HG03520 (cell line): ENCODE data around the gene CATSPER2.
"Not testable (repeated sequence)": the region's sequence is repeated elsewhere in the genome, so short reads cannot be mapped to it uniquely, and the experiment has no call there.

Experiments
- ATAC-seq: cut with Tn5 transposase; IDR thresholded peaks from one replicate; pipeline ENCODE4 v1.9.1; 2021; ENCODE audit warnings: mild to moderate bottlenecking, moderate library complexity; ENCODE audit not compliant: unreplicated experiment

The CATSPER2 gene

GRCh38 chr15:43648649-43649429, at the start of gene CATSPER2:
TSS of gene CATSPER2 (minus strand) at chr15:43648844. CDS start at chr15:43648061, 783 bp downstream.
- no peak for ATAC-seq

DNA sequence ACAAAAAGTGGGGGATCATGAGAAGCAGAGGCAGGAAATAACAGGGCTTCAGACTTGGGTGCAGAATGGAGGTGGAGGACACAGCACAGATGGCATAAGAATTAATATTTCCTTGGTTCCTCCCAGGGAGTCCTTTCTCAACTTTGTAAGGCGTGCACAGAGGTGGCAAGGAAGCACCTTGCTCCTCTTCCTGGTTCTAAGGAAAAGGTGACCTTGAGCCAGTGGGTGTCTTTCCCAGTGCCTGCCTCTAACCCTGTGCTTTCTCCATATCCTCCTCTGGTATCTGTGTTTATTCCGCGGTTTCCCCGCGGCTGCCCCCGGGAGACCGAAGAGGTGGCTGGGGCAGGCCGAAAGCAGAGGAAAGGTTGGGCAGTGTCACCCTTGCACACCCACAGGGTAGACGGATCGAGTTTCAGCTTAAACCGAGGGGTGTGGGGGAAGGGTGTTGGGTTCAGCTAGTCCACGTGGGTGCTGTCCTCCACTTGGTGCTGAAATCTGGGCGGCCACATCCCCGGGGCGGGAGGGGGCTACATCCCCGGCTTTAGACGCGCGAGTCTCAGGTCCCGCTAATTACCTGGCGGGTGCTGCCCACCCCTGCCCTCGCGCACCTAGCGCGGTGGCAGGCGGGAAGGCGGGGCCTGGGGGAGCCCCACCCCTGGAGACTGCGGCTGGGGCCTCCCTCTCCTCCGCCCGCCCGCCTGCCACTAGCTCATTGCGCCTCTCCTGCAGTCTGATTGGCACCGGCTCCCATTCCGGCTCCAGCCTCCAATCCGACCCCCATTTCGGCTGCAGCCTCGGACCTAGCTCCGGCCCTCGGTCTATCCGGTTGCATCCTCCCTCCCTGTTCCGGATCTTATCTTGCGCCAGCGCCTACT, 44.7 kb upstream of the CATSPER2 start, which contains the start of gene CKMT1A:
Gene CKMT1A (plus strand): TSS at position 712 of the 875 bp plus-strand sequence. CDS start 192 bp downstream, outside the sequence.
- not testable (repeated sequence) for ATAC-seq

GRCh38 chr15:43692679-43693078, 44.0 kb upstream of the CATSPER2 start:
- ATAC-seq: not testable (repeated sequence)

- peak; percentile 86 for ATAC-seq
Observed at GRCh38 chr15:43689604-43690301, 41.1 kb upstream of the CATSPER2 start.

DNA sequence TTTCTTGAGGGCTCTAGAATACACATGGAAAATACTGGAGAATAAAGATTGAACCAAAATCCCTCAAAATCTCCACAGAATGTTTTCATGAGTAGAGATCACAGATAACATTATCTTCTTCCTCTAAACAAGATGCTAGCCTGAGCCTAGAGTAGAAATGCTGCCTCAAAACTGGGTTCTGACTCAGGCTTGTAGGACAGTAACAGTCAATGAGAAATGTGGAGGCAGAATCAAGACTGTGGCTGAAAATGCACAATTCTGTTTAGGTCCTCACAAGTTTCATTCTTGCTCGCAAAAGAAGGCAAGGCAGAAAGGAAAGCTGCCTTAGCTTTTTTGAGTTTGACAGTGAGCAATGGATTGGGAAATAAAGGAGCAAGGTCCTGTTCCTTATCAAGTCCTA, 25.5 kb upstream of the CATSPER2 start:
- ATAC-seq: not testable (repeated sequence)

- ATAC-seq: not testable (repeated sequence)
Observed at GRCh38 chr15:43666177-43666576, 17.5 kb upstream of the CATSPER2 start.

DNA sequence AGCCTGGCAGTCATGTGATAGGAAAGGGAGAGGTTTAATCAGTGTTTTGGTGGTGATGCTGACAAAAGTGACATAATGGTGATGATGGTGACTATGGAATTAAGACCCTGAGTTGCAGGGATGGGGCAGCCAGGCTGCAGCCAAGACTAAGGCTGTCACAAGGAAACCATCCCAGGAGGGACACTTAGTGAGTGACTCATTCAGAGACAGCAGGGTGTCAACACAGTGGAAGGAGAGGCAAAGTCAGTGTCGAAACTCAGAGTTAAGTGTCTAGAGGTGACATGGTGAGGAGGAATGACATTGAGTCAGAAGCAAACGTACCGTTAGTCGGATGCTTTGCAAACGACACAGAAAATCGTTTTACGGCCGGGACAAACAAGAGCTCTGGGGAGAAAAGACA, 14.7 kb upstream of the CATSPER2 start:
- not testable (repeated sequence) for ATAC-seq

GRCh38 chr15:43662293-43662692, 13.6 kb upstream of the CATSPER2 start:
- ATAC-seq: not testable (repeated sequence)

DNA sequence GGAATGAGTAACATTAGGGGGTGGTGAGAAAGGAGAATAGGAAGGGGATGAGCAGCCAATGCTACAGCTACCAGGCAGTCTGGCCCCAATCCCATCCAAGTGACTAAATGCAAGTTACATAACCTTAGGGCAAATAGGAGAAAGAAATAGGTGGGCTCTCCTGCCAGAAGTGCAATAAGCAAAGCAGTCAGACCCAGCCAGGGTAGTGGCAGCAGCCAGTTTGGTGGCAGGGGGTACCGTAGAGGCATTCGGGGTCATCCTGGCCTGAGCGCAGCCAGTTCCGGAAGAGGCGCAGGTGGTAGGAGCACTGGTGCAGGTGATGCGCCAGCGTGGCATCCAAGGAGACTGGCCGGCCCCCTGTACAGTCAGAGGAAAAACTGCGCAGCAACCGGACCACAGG, 11.1 kb upstream of the CATSPER2 start:
- not testable (repeated sequence) for ATAC-seq

- not testable (repeated sequence) for ATAC-seq
Observed at GRCh38 chr15:43649430-43649926, 834 bp upstream of the CATSPER2 start.

DNA sequence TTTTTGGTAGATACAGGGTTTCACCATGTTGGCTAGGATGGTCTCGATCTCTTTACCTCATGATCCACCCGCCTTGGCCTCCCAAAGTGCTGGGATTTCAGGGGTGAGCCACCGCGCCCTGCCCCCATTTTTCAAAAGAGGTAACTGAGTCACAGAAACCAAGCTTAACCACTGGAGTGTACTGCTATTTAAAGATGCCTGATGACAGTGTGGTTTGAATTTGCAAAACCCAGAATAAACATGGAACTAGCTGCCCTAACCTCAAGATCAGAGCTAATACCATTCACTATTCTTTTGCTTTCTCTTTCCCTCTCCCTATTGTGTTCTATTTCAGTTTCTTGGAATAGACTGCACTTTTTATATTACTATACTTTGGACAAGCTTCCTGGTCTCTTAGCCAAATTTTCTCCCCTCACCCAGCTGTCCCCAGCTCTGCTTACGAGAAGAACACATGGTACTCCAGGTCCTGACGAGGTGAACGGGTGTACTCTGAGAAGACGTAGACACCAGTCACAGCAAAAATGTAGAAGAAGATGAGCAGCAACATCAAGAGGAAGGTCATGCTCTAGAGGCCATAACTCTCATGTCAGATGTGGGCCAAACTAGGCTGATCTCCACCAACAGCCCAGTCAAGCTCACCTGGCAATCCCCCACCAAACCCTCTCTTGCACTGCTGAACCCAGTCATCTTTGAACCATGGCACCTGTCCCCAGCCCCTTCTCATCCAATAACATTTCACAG, 10.0 kb downstream of the CATSPER2 start:
- not testable (repeated sequence) for ATAC-seq

DNA sequence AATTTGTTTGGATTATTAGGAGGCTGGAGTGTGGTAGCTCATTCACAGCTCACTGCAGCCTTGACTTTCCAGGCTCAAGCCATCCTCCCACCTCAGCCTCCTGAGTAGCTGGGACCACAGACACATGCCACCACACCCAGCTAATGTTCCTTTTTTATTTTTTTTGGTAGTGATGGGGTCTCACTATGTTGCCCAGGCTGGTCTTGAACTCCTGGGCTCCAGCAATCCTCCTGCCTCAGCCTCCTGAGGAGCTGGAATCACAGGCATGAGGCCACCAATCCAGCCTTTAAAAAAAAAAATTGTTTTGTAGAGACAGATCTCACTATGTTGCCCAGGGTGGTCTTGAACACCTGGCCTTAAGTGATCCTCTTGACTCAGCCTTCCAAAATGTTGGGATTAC, 21.7 kb downstream of the CATSPER2 start:
- ATAC-seq: not testable (repeated sequence)

- ATAC-seq: no peak
Observed at GRCh38 chr15:43625106-43625505, 23.5 kb downstream of the CATSPER2 start.

- not testable (repeated sequence) for ATAC-seq
Observed at GRCh38 chr15:43622068-43622799, 26.4 kb downstream of the CATSPER2 start.

DNA sequence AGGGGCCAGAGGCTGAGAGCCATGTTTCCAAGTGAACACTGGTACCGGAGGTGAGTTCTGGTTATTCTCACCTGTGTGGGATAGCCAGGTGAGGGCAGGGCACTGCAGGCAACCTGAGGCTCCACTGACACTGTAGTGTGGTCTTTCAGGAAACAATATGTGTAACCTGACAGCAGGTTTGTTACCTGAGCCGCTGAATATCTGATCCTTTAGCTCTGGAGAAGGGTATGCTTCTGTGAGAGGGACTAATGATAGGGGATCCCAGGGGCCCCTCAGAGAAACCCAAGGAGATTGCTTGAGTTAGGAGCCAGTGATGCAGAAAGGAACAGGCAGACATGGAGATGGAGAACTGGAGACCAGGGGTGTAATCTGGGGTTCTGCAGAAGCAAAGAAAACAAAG, 29.9 kb downstream of the CATSPER2 start, which contains the start of gene STRC:
Gene STRC (minus strand): TSS at position 101 of the 400 bp plus-strand sequence. CDS start 78 bp downstream, at position 23.
- not testable (repeated sequence) for ATAC-seq

GRCh38 chr15:43617750-43618149, 30.9 kb downstream of the CATSPER2 start:
- not testable (repeated sequence) for ATAC-seq

GRCh38 chr15:43602233-43602632, 46.4 kb downstream of the CATSPER2 start:
- not testable (repeated sequence) for ATAC-seq

DNA sequence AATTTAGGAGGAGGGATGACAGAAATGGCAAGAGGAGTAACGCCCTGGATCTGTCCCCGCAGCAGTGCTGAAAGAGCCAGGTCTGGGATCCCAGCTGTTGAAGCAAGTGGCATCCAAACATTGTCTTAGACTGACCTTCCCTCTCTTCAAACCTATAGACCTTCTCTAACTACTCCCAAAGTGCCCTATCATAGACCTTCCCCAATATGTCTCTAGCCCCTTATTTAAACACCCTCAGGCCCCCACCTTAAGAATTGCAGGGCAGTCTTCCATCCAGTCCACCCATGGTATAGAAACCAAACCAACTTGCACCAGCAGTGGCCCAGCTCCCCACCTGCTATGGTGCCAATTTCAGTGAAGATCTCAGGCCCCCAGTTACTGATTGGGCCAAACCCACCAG, 48.4 kb downstream of the CATSPER2 start:
- not testable (repeated sequence) for ATAC-seq

DNA sequence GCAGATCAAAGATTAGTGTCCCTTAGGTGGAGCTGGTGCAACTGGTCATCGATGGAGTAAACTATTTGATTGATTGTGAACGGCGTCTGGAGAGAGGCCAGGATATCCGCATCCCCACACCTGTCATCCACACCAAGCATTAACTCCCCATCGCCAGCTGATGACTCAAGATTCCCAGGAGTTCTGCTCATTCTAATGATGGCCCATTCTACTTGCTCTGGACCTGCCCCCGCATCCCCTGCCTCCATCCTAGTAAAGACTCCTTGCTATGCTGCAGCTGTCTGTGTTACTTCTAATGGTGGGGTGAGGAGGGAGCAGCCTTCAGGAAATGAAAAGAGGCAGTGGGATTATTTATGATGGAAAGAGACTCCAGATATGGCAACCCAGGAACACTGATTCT, 49.5 kb downstream of the CATSPER2 start:
- ATAC-seq: not testable (repeated sequence)
